ENCODE data around the gene CDH4. TPM values are rescaled to one million over a fixed set of nuclear protein-coding genes. Genes with fewer than 3 reads are reported as not detected.

The CDH4 gene
- total and polyA plus RNA-seq, 2 donors (not counting 3 experiments of a cell fraction or from before 2014, with no cell fraction given): 0.17 to 0.51 TPM

DNA sequence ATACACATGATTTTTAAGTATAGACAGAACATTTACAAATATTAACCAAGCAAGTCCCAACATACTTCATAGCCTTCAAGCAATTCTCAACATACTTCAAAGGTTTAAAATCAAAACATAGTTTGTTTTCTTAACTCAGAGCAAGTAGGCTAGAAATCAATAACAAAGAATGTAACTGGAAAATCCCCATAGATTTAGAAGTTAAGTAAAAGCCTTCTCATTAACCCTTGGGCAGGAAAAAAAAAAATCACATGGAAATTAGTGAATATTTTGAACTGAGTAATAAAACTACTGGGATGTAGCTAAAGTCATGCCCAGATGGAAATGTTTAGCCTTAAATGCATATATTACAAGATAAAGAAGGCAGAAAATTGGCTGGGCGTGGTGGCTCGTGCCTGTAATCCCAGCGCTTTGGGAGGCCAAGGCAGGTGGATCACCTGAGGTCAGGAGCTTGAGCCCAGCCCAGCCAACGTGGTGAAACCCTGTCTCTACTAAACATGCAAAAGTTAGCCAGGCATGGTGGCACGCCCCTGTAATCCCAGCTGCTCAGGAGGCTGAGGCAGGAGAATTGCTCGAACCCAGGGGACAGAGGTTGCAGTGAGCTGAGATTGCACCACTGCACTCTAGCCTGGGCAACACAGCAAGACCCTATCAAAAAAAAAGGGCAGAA is 497.5 kb downstream of the CDH4 start:
- no peaks in the 10 kb centered on the region for H3K27me3 ChIP-seq (ENCODE audit: control insufficient read depth in 2 of 2, insufficient read depth in 2 of 2, low read length in 2 of 2)
- H3K9me1 ChIP-seq (replicated peaks; ENCODE audit: control insufficient read depth, extremely low read depth, insufficient read depth, low read length): no peaks in the 10 kb centered on the region
- H3K4me2 ChIP-seq (ENCODE audit: insufficient read depth, low read length): no peak overlapping the region
- DNase-seq (ENCODE audit: low read depth, low spot score): no peak
- no peak overlapping the region for H3K4me3 ChIP-seq (replicated peaks in 1 of 3; ENCODE audit: insufficient read depth in 1 of 3, low read depth in 1 of 3, low read length in 3 of 3)
- dilution Hi-C loops (cut with MboI; ENCODE audit: extremely low pct_ligation_motif_present, low sequenced_read_pairs) (no loop called here), intact Hi-C loops (cut with micrococcal nuclease) (no loop called here)
- H3K4me1 ChIP-seq (ENCODE audit: control insufficient read depth, extremely low read depth, insufficient read depth, low read length): peaks cover 5% of the 10 kb centered on the region
- H4K20me1 ChIP-seq (replicated peaks; ENCODE audit: control insufficient read depth, extremely low read depth, insufficient read depth, low read length): no peaks in the 10 kb centered on the region
- FAIRE-seq: no peak
- no peak for TF ChIP-seq FOS (IDR thresholded peaks at IDR 0.05; ENCODE audit: borderline replicate concordance, insufficient read depth, low read length)
- TF ChIP-seq MYC (IDR thresholded peaks at IDR 0.05; ENCODE audit: low read depth, low read length): no peak
- no peak for TF ChIP-seq GATA2 (IDR thresholded peaks at IDR 0.05; ENCODE audit: insufficient read depth, insufficient read length, low read depth, low read length)
- no peak for TF ChIP-seq POLR2AphosphoS5 (IDR thresholded peaks at IDR 0.05; ENCODE audit: insufficient read depth, low read depth, low read length)
- no peak for TF ChIP-seq POLR2A (IDR thresholded peaks at IDR 0.05; ENCODE audit: low read depth, low read length)
- TF ChIP-seq JUN (IDR thresholded peaks at IDR 0.05; ENCODE audit: borderline replicate concordance, insufficient read depth, insufficient read length, low read depth): no peak
- TF ChIP-seq, protein P1, sequence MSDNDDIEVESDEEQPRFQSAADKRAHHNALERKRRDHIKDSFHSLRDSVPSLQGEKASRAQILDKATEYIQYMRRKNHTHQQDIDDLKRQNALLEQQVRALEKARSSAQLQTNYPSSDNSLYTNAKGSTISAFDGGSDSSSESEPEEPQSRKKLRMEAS (IDR thresholded peaks at IDR 0.05; ENCODE audit: insufficient read depth, insufficient read length): no peak
- no peak for TF ChIP-seq EZH2 (IDR thresholded peaks at IDR 0.05; ENCODE audit: borderline replicate concordance, low read depth, low read length, severe bottlenecking)
- TF ChIP-seq, protein P2, sequence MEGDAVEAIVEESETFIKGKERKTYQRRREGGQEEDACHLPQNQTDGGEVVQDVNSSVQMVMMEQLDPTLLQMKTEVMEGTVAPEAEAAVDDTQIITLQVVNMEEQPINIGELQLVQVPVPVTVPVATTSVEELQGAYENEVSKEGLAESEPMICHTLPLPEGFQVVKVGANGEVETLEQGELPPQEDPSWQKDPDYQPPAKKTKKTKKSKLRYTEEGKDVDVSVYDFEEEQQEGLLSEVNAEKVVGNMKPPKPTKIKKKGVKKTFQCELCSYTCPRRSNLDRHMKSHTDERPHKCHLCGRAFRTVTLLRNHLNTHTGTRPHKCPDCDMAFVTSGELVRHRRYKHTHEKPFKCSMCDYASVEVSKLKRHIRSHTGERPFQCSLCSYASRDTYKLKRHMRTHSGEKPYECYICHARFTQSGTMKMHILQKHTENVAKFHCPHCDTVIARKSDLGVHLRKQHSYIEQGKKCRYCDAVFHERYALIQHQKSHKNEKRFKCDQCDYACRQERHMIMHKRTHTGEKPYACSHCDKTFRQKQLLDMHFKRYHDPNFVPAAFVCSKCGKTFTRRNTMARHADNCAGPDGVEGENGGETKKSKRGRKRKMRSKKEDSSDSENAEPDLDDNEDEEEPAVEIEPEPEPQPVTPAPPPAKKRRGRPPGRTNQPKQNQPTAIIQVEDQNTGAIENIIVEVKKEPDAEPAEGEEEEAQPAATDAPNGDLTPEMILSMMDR (IDR thresholded peaks at IDR 0.05; ENCODE audit: extremely low read depth in 1 of 2, insufficient read depth in 1 of 2, low read depth in 1 of 2, low read length in 2 of 2): no peak
- ChIA-PET POLR2A (no interaction called here), CTCF (no interaction called here)
- no peaks in the 10 kb centered on the region for H3K79me2 ChIP-seq (ENCODE audit: control insufficient read depth, insufficient read depth, low read length)
- no TSS peak for BruUV-seq (replicated peaks)
- no peaks in the 10 kb centered on the region for H3K36me3 ChIP-seq (ENCODE audit: control insufficient read depth in 2 of 2, extremely low read depth in 1 of 2, insufficient read depth in 2 of 2, low read length in 2 of 2)
- no peaks in the 10 kb centered on the region for H3K9me3 ChIP-seq (replicated peaks; ENCODE audit: control insufficient read depth, insufficient read depth, low read length)
- no peak overlapping the region for H3K9ac ChIP-seq (replicated peaks; ENCODE audit: extremely low read depth, insufficient read depth, low read length)
- H2AFZ ChIP-seq (ENCODE audit: low read depth, low read length): no peak overlapping the region
- H3K27ac ChIP-seq (ENCODE audit: insufficient read depth, low read depth, low read length): no peak overlapping the region

Measured in endothelial cell of umbilical vein (primary cell).